HG03575 (cell line): Measurements from ENCODE around the gene MTR.

Experiments
- ATAC-seq: cut with Tn5 transposase; IDR thresholded peaks from one replicate; pipeline ENCODE4 v1.9.1; 2021; ENCODE audit not compliant: unreplicated experiment, insufficient number of reproducible peaks, low FRiP score; ENCODE audit errors: extremely low read depth

The MTR gene

GRCh38 chr1:236819856-236820255 is 24.8 kb downstream of the MTR start:
- ATAC-seq = no peak

GRCh38 chr1:236821091-236821627 is 26.1 kb downstream of the MTR start:
- no peak for ATAC-seq

DNA sequence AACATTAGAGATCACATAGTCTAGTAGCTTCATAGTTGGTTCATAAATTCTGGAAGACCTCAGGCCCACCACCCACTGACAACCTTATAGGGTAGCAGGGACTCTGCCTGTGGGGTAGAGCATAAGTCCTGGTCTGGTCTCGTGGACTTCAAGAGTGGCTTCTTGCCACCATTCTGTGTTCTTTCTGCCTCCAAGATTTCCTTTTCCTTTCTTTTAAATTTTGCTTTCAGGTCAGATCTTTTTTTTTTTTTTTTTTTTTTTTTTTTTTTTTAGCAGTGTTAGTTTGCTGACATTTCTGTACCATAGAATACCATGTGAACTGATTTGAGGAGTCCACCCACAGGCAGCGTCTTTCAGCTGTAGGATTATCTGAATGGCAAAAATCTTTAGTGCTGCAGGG is 28.5 kb downstream of the MTR start:
- no peak for ATAC-seq

GRCh38 chr1:236829085-236829484 is 34.0 kb downstream of the MTR start:
- ATAC-seq = no peak

DNA sequence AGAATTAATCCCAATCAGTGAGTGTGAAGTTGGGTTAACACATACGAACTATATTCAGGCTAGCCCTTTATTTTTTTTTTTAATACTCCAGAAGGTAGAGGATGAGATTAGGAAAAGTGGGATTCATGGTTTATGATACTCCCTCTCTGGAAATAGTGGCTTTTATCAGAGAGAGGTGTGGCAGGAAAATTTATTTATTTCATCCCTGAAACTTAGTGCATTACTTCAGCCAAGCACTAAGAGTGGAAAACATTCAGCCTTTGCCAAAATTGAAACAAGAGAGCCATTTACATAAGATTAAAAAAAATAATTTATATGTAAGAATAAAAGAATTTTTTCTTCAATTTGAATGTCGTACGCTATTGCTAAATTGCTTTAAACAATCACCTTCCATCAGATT is 35.0 kb downstream of the MTR start:
- ATAC-seq = no peak

DNA sequence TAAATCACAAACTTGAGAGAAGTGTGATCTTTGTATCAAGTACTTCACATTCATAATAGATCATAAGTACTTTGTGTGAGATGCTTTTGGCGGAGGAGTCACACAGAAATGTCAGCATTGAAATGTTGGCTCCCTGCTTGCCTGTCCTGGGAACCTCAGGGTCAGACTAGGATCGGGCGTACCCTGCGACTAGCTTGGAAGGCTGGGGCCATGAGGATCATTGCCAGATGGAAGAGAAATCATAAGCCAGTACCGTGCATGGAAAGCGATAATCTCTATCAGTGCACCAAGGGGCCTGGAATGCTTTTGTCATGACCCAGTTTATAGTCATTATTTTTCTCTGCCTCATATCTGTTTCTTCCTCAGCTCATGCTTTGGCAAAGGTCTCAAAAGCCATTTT is 35.5 kb downstream of the MTR start:
- no peak for ATAC-seq

DNA sequence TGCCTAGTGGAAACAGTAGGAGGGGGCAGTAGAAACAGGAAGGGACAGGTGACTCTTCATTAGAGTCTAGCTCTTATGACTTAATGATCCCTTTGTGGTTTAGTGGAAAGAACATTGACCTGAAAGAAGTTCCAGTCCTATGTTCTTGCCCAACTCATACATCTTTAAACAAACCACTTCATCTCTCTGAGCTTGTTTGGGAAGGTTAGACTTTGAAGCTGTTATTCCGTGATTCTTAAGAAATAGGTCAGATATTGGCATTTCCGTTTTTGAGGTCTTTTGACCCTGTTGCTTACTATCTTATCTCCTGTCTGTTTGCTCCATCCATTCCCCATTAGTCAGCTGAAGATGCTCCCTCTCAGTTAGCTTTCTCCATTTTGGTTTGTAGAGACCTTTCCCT is 38.5 kb downstream of the MTR start:
- ATAC-seq = no peak

GRCh38 chr1:236834876-236835275 is 39.8 kb downstream of the MTR start:
- no peak for ATAC-seq

GRCh38 chr1:236835491-236835890 is 40.4 kb downstream of the MTR start:
- ATAC-seq = no peak

DNA sequence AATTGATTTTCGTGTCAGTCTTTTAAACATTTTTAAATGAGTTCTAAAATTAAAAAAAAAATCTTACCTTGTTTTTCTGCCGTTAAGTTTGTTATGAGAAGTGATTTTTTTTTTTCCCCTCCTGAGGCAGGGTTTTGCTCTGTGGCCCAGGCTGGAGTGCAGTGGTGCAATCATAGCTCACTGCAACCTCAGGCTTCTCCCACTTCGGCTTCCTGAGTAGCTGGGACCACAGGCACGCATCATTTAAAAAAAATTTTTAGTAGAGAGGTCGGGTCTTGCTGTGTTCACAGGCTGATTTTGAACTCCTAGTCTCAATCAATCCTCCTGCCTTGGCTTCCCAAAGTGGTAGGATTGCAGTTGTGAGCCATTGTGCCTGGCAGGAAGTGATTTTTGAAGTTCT is 41.1 kb downstream of the MTR start:
- ATAC-seq = no peak

- no peak for ATAC-seq
Measured at GRCh38 chr1:236837115-236837514, 42.0 kb downstream of the MTR start.

GRCh38 chr1:236837897-236838296 is 42.8 kb downstream of the MTR start:
- ATAC-seq = no peak

GRCh38 chr1:236841341-236841740 is 46.2 kb downstream of the MTR start:
- no peak for ATAC-seq

- ATAC-seq = no peak
Measured at GRCh38 chr1:236844499-236845271, 49.6 kb downstream of the MTR start.

- ATAC-seq = no peak
Measured at GRCh38 chr1:236845830-236846229, 50.7 kb downstream of the MTR start.

DNA sequence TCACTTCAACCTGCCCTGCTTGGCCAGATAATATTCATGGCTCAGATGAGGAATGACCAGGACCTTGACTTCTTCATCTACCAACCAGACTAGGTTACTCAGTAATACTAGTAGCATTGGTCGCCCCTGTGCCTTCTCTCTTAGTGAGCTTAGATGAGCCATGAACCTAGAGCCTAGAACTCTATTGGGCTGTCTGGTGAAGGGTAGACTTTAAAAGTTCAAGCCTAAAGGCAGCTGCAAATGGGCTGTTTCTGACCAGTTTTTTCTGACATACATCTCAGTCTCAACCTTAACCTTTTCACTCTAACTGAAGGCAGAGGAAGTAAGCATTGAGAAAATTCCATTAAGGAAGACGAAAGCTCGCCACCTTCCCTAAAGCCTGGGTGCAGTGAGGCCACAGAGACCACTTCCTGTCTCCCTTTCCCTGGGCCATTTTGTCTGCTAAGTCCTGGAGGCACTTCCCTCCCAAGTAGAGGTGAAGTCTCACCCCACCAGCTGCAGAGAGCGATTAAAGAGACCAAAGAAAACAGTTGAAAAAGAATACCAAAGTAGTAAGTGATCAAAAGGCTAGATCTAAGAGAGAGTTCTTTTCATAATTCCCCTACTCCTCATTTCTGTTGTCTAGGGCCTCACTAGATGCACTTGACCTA is 53.3 kb downstream of the MTR start:
- no peak for ATAC-seq

- no peak for ATAC-seq
Measured at GRCh38 chr1:236850077-236850979, 55.2 kb downstream of the MTR start.

GRCh38 chr1:236851871-236852270 is 56.8 kb downstream of the MTR start:
- no peak for ATAC-seq

- no peak for ATAC-seq
Measured at GRCh38 chr1:236853921-236854604, 59.0 kb downstream of the MTR start.
